HG02840 (cell line): ENCODE results near the gene GAB2.

Experiments
- ATAC-seq: cut with Tn5 transposase; IDR thresholded peaks from one replicate; pipeline ENCODE4 v1.9.1; 2021; ENCODE audit warnings: mild to moderate bottlenecking, moderate library complexity, moderate number of reproducible peaks; ENCODE audit not compliant: unreplicated experiment, low FRiP score

Gene GAB2

DNA sequence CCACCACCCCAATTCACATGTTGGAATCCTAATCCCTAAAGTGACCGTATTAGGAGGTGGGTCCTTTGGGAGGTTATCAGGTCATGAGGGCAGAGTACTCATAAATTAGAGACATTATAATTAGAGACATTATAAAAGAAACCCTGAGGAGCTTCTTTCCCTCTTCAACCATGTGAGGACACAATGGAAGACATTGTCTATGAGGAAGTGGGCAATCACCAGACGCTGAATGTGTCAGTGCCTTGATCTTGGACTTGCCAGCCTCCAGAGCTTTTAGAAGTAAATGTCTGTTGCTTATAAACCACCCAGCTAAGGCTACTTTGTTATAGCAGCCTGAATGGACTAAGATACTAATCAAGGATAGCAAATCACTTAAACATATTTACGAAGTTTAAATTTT is 14.8 kb downstream of the GAB2 start:
- no peak for ATAC-seq

DNA sequence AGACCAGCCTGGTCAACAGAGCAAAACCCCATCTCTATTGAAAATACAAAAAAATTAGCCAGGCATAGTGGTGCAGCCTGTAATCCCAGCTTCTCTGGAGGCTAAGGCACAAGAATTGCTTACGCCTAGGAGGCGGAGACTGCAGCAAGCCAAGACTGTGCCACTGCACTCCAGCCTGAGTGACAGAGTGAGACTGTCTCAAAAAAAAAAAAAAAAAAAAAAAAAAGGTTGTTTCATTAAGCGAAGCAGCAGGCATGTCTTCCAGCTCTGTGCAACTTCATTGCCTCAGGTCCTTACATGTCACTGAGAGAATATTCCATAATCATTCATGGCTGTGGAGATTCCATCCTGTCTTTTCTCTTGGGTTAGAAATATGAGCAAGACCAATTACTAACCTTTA is 16.9 kb downstream of the GAB2 start:
- no peak for ATAC-seq

DNA sequence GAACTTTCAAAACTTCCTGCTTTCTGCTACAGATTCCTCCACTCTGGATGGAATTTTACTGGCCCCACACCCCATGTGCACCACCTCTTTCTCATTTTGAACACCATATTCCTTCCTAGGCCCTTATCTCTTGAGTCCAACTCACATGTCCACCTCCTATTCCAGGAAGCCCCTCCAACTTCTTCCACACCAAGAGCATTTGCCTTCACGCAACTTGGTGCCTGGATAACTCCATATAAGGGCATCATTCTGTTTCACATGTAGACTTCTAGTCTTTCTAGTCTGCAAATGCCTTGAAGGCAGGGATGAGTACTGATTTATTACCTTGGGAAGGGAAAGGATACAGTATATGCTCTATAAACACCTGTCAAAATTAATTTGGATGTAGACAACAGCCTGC is 17.5 kb downstream of the GAB2 start:
- ATAC-seq, result no peak

DNA sequence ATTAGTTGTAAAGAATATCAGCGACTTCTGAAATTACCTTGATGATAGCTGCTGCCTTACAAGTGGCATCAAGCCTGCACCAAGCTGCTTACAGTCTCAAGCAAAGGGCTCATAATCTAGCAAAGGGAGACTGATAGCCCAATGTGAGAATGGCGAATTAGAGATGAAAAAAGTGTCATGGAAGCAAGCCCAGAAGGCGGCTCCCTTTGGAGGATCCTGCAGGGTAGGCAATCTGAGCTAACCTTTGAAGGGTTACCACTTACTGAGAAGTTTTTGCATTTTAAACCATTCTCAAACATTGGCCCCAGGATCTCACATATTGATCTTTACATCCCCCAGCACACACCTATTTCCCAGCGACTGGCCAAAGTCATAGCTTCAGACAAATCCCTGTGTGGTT is 18.5 kb downstream of the GAB2 start:
- no peak for ATAC-seq

DNA sequence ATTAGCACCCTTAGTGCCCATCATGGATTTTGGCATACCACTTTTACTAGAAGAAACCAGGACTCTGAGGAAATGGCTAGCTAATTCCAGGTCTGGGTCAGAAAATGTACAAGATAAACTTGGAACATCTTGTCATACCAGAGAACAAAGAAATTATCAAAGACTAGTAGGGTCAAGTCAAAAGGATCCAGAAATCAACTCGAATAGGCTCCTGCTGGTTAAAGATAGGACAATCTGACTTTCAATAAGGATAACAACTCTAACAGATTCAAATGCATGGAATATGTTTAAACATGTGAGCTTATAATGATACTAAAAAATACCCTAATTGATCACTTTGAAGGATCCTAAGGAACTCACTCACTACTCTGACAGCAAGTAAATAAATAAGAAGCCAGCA is 18.9 kb downstream of the GAB2 start:
- ATAC-seq, result no peak

DNA sequence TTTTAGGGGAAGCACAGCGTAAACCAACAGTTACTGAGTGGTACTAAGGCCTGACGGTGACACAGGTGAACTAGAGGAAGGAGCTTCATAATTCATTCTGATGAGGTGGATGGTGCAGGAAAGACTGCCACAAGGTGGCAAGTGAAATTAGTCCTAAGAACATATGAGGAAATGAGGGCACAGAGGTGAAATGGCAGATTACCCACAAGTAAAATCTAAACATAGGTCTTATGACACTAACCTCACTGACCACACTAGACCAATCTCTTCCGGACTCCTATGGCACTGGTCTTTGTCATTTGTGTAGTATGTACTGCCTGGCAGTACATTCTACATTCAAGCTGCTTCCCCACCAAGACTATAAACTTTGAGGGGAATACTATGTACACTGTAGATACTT is 20.2 kb downstream of the GAB2 start:
- no peak for ATAC-seq

DNA sequence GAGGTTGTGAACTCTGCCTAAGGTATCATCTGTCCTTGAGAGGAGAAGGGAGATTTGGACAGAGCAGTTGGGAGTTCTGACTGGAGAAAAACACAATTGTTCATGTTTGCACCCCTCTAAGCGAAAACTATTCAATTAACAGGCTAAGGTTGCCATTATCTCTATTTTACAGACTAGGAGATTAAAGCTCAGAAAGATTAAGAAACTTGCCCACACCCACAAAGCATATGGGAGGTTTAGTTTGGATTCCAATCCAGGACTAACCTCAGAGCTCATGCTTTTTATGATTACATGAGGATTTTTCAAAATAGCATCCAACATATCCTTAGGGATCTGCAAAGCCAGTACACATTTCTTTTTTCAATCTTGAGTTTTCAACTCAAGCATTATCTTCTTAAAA is 22.0 kb downstream of the GAB2 start:
- no peak for ATAC-seq

DNA sequence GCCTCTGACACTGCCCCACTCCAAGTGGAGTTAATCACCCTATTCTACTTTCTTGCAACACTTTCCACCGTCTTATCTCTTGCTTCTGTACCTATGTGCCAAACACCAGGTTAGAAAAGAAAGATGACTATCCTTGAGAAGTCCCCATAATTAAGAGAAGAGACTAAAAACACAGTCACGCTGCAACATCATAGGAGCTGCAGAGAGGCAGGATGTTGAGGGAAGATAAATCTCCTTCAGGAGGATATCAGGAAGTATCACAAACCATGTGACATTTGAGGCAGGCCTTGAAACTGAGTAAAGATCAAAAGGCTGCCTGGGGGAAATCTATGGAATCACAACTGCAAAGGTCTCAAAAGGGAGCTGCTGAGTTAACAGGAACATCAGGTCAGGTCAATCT is 24.8 kb downstream of the GAB2 start:
- no peak for ATAC-seq

DNA sequence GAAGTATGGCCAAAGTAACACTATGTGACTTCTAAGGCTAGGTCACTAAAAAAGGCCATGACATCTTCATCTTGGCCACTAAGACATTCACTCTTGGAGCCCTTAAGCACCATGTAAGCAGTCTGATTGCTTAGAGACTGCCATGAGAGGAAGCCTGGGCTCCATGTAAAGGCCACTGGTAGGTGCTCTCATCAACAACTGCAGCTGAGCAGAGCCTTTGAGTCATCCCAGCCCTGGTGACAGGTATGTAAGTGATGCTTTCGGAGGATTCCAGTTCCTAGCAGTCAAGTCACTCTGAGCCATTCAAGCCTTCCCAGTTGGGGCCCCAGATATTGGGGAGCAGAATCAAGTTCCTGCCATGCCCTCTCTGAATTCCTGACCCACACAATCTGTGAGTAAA is 26.2 kb downstream of the GAB2 start:
- ATAC-seq, result no peak

DNA sequence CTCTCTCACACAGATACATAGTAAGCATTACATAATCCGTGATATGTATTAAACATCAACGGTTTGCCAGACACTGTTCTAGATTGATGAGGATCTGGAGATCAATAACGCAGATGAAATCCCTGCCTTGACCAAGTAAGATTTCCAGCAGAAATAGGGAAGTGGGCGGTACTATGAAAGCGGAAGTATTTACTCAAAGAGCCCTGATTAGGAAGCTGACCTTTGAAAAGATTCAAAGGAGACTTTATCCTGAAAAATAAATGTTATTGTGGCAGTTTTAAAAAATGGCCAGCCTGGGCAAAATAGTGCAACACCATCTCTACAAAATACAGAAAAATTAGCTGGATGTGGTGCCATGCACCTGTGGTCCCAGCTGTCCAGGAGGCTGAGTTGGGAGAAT is 26.8 kb downstream of the GAB2 start:
- no peak for ATAC-seq

DNA sequence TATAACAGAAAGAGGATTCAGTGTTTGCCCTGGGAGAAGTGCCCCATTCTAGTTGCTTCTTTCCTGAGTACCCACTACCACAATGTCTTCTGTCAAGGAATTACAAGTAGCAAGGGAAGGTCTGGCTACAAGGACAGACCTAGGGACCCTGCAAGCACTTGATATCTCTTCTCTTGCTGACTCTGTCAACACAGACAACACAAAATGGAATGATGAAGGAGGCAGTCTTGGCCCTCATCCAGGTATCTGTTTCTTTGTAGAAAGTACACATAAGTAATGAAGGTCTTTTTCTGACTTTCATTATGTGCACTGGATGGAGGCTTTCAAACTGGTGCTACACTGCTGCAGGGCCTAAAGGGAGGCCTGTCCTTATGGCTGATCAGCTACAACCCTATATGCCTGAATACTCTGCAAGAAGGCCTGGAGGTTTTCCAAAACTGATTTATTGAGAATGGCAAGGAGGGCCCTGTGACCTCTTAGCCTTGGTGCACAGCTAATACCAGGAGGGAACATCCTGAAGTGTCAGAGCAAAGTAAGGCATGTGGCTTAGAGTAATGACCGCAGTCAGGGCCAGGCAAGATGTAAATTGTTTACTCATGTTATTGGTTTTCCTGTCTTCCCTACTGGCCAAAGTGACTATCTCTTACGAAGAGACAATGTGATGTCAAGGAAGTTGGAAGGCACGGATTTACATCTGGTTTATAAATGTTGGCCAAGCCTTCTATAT is 31.2 kb downstream of the GAB2 start:
- no peak for ATAC-seq

DNA sequence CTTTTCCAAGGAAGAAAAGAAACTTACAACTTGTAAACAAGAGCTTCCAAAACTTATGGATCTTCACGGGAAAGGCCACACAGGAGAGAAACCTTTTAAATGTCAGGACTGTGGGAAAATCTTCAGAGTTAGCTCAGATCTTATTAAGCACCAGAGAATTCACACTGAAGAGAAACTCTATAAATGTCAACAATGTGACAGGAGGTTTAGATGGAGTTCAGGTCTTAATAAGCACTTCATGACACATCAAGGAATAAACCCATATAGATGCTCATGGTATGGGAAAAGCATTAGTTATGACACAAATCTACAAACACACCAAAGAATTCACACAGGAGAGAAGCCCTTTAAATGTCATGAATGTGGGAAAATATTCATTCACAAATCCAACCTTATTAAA is 32.4 kb downstream of the GAB2 start:
- ATAC-seq, result no peak

DNA sequence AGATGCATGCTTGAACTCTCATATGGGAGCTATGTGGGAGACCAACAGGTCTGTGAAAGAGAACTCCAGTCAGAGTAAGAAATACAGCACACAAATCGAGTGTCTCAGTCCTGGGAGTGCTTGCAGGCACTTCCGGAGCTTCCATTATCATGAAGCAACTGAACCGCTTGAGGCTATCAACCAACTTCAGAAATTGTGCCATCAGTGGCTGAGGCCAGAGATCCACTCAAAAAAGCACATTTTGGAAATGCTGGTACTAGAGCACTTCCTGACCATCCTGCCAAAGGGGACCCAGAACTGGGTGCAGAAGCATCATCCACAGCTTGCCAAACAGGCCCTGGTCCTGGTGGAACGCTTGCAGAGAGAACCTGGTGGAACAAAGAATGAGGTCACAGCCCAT is 33.4 kb downstream of the GAB2 start:
- ATAC-seq, result no peak

DNA sequence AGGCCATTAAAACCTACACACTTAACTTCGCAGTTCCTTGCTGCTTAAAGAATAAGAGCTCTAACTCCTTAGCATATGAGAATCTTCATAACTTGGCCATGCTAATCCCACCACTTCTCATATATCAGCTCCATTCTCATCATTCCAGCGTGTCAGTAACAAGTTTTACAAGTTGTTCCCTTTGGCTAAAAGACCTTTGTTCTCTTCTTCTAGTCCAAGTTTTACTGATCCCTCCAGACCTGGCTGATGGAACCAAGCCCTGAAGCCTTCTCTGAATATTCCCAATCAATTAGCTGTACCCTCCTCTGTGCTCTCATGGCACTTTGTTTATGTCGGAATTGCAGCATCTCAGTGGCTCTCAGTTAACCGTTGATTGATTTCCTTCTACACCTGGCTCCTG is 35.8 kb downstream of the GAB2 start:
- ATAC-seq, result no peak

DNA sequence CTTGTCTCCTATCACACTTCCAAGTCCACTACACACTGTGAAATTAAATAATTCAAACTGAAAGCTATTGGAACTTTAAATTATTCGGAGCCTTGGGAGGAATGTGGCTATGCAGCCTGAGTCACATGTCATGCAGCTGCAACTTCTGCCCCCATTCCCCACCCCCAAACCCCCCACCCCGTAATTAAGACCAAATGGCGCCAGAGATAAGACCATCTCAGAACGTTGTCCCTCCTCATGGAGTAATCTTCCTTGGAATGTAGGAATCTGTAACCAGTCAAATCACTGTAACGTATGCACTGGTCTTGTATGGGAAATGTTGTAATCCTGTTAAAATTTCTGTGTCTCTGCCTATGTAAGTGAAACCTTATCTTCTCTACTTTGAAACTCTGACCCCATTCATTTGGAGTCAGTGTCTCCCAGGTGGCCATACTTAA is 37.0 kb downstream of the GAB2 start:
- ATAC-seq, result no peak

DNA sequence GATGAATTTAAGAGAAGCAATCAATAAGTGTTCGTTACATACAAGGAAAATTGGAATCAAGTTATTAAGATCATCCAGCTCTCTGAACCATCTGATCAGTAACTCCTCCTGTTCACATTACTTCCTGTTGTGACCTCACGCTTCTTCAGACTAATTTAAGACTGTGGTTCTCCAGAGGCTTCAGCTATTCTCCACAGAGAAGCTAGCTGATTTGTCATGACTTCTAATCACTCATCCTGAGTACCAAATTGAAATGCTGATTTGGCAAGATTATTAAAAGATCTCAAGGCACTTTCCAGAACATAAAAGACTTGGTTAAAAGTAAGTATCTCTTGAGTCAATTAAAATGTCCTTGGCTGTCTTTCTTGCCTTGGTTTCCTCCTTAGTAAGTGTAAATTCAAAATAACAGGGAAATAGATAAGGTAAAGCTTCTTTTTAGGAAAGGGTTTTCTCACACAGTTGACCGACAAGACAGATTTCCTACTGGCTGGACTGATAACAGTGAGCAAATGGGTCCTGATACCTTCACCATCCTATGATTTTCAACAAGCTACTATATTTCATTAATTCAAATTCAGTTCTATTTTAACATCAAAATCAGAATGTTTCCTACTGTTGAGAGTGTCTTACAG is 38.5 kb downstream of the GAB2 start:
- no peak for ATAC-seq

DNA sequence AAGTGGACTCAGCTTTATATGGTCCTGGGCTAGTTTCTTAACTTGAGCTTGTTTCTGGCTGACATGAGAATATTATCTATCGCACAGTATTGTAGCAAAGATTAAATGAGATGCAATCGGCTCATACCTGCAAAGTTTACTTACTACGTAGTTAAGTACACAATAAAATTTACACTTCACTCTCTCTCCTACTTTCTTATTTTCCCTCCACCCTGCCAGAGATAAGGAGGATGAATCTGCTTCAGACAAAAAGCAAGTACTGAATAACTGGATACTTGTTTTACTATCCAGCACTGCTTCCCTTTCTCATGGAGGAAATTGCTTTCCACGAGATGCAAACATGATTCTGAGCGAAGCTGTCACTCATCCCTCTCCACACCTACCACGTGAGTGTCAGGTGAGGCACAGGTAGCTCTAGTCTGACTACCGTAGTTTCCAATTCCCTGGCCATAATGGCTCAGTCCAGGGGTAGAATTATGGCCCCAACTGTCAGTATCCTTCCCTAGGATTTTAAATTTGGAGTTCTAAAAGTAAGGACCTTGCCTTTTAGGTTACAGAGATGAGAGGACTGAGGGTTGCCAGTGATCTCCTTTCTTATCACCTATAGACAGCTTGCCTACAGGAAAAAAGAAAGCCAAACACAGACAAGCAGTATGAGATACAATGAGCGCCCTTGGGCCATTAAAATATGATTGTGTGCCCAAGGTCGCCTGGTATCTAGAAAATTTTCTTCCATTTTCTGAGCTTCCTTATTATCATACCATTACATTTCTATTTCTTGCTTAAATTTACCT is 39.8 kb downstream of the GAB2 start:
- ATAC-seq, result no peak

DNA sequence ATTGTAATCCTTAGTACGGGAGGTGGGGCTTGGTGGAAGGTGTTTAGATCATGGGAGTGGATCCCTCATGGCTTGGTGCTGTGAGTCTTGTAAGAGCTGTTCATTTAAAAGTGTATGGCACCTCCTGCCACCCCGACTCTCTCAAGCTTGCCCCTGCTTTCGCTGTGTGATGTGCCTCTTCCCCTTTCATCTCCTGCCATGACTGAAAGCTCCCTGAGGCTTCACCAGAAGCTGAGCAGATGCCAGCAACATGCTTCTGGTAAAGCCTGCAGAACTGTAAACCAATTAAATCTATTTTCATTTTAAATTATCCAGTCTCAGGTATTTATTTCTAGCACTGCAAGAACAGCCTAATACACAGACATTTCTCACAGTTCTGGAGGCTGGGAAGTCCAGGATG is 40.8 kb downstream of the GAB2 start:
- no peak for ATAC-seq

DNA sequence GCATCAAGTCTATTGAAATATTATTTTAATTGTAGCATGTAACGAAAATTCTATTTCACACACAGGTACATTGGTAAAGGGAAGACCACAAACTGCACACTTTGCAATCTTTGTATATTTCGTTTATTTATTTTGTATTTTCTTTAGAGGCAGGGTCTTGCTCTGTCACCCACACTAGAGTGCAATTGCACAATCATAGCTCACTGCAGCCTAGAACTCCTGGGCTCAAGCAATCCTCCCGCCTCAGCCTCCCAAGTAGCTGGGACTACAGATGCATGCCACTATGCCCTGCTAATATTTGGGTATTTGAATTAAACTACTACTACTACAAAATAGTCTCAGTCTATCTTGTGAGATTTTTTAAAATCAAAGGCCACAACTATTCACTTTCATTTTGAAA is 42.7 kb downstream of the GAB2 start:
- ATAC-seq, result no peak

DNA sequence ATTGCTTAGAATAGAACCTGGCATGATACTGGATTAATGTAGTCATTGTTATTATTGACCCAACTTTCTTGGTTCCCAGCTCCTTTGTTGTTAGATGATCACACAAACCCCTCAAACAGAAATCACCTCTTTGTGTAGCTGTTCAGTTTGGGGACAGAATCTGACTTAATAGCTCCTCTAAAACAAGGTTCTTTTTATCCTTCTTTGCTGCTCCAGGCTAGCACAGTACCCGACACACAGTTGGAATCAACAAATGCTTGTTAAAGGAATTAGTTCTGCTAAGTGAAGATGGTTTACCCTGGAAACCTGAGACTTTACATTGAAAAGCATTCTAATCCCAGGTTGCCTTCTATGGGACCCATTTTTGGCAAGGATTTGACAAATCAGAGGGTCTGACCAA is 43.9 kb downstream of the GAB2 start:
- no peak for ATAC-seq

DNA sequence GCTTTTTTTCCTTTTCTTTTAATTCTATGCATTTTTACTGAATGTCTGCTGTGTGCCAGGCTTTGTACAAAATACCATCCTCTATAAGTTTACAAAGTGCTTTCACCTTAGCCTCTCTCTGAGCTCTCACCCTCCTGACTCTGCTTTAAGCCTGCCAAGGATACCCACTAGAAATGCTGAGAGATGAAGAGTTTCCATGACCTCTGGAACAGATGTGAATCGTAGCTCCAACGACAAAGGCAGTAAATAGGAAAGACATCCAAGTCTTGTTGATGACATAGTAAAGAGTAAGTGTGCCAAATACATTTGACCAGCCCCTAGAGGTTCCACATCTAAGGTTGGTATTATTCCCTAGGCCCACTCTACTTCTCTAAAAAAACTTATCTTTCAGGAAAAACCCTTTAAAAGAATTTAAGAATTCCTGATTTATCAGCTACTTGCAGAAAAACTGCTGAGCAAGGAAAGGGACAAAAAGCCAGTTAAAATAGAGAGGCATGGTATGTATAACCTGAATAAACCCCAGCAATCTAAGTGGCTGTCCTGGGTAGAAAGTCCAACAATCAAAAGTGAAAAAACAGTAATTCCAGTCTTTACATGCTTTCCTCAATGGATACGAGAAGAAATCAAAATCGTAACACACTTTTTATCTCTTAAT is 45.4 kb downstream of the GAB2 start:
- ATAC-seq, result no peak
